ENCODE measurements around the gene TSHR. TPM values are rescaled to one million over a fixed set of nuclear protein-coding genes. Genes with fewer than 3 reads are reported as not detected.

TSHR gene
- total and polyA plus RNA-seq, 8 donors, result 0.15 to 0.75 (median 0.33) TPM

GRCh38 chr14:81085596-81085995, 130.2 kb downstream of the TSHR start:
- Histone ChIP-seq H3K4me1 (no peaks in the 10 kb centered on the region), H3K9me3 (no peaks in the 10 kb centered on the region), H3K27me3 (no peaks in the 10 kb centered on the region), H3K27ac (no peak overlapping the region), H3K36me3 (no peaks in the 10 kb centered on the region), H3K4me3 (no peak overlapping the region)
- TF ChIP-seq CTCF (IDR thresholded peaks at IDR 0.05), result no peak
- DNase-seq (no peak), ATAC-seq (no peak)
- intact Hi-C loops (cut with DNase I), result no loop called here

- no peaks in the 10 kb centered on the region for H3K36me3 ChIP-seq
- H3K27ac ChIP-seq, result no peak overlapping the region
- no peaks in the 10 kb centered on the region for H3K27me3 ChIP-seq
- no peak for TF ChIP-seq CTCF (IDR thresholded peaks at IDR 0.05)
- H3K4me1 ChIP-seq, result no peaks in the 10 kb centered on the region
- DNase-seq, result no peak
- ATAC-seq, result no peak
- no peak overlapping the region for H3K4me3 ChIP-seq
- intact Hi-C loops (cut with DNase I), result no loop called here
- no peaks in the 10 kb centered on the region for H3K9me3 ChIP-seq
These were observed 131.8 kb downstream of the TSHR start for GRCh38 chr14:81087230-81087629.

GRCh38 chr14:81091139-81091538, 135.7 kb downstream of the TSHR start:
- no peak for TF ChIP-seq CTCF (IDR thresholded peaks at IDR 0.05)
- Histone ChIP-seq H3K27ac (no peak overlapping the region), H3K9me3 (no peaks in the 10 kb centered on the region), H3K27me3 (no peaks in the 10 kb centered on the region), H3K36me3 (no peaks in the 10 kb centered on the region), H3K4me3 (no peak overlapping the region), H3K4me1 (no peaks in the 10 kb centered on the region)
- DNase-seq, result peak in 1 of 4 donors; percentile 40
- ATAC-seq, result peak; percentile 94
- intact Hi-C loops (cut with DNase I), result no loop called here

GRCh38 chr14:81091660-81092059, 136.2 kb downstream of the TSHR start:
- H3K36me3 ChIP-seq, result no peaks in the 10 kb centered on the region
- no peaks in the 10 kb centered on the region for H3K4me1 ChIP-seq
- peak; percentile 70 for ATAC-seq
- H3K27me3 ChIP-seq, result no peaks in the 10 kb centered on the region
- no peak for TF ChIP-seq CTCF (IDR thresholded peaks at IDR 0.05)
- H3K9me3 ChIP-seq, result no peaks in the 10 kb centered on the region
- no peak for DNase-seq
- no peak overlapping the region for H3K4me3 ChIP-seq
- H3K27ac ChIP-seq, result no peak overlapping the region
- intact Hi-C loops (cut with DNase I), result no loop called here

- no peaks in the 10 kb centered on the region for H3K9me3 ChIP-seq
- H3K4me1 ChIP-seq, result no peaks in the 10 kb centered on the region
- H3K27ac ChIP-seq, result no peak overlapping the region
- DNase-seq (no peak), ATAC-seq (no peak)
- no peak for TF ChIP-seq CTCF (IDR thresholded peaks at IDR 0.05)
- no peaks in the 10 kb centered on the region for H3K36me3 ChIP-seq
- no peaks in the 10 kb centered on the region for H3K27me3 ChIP-seq
- intact Hi-C loops (cut with DNase I), result no loop called here
- no peak overlapping the region for H3K4me3 ChIP-seq
These were observed 138.2 kb downstream of the TSHR start for GRCh38 chr14:81093651-81094050.
